ENCODE results near the gene SLC52A3. TPM values are rescaled to one million over a fixed set of nuclear protein-coding genes. Genes with fewer than 3 reads are reported as not detected.
"Not testable (repeated sequence)": the region's sequence is repeated elsewhere in the genome, so short reads cannot be mapped to it uniquely, and the experiment has no call there.

Gene SLC52A3
- polyA plus RNA-seq, 4 donors, result 8.5 to 22.1 (median 14.7) TPM

DNA sequence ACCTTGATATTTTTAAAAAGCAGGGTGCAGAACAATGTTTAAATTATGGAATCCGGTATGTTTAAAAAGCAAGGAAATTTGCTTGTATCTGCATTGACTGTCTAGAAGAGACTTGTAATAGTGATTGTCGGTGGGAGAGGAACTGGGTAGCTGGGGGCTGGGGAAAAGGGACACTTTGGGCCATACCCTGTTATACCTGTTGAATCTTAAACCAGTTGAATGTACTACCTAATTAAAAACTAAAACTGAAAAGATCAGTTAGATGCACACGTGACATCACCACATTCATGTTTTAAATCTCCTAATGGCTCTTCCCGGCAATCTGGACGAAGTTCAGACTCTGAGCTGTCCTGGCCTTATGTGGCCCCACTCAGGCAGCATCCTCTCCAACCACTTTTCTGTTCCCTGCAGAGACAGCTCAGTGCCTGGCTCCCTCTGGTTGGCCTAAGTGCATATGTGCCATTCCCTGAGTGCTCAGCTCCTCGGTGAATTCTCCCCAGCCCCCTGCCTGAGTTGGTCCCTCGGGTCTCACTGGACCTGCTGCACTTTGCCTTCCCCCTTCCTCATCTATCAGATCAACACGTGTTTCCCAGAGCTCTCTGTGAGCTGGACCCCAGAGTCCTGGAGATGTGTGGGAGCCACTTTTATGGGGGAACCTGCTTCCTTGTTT lies 36.3 kb downstream of the SLC52A3 start:
- peaks cover 9 to 26% (median 12%) of the 10 kb centered on the region in 3 donors for H3K27me3 ChIP-seq (ENCODE audit: control insufficient read depth in 3 of 3, insufficient read depth in 3 of 3, low read length in 3 of 3)
- H3K4me1 ChIP-seq (ENCODE audit: control insufficient read depth in 3 of 3, insufficient read depth in 2 of 3, low read depth in 1 of 3, low read length in 2 of 3), result peaks cover 0 to 3% (median 0%) of the 10 kb centered on the region in 3 donors

GRCh38 chr20:730005-730404 lies 38.3 kb downstream of the SLC52A3 start:
- Histone ChIP-seq H3K27me3 (ENCODE audit: control insufficient read depth in 3 of 3, insufficient read depth in 3 of 3, low read length in 3 of 3) (peaks cover 9 to 43% (median 21%) of the 10 kb centered on the region in 3 donors), H3K9me3 (ENCODE audit: control insufficient read depth in 2 of 2, insufficient read depth in 1 of 2, low read depth in 1 of 2, low read length in 1 of 2) (no peaks in the 10 kb centered on the region)
- WGBS, 3 donors, result 88 to 91% (median 88%) methylated on average over 3 of the region's 3 CpGs

More for the DNA sequence above, 36.3 kb downstream of the SLC52A3 start:
- DNase-seq (no peak), FAIRE-seq (no peak)
- H3K9me3 ChIP-seq (ENCODE audit: control insufficient read depth in 2 of 2, insufficient read depth in 1 of 2, low read depth in 1 of 2, low read length in 1 of 2), result no peaks in the 10 kb centered on the region
- 57 to 65% (median 64%) methylated on average over 8 of the region's 8 CpGs for WGBS, 3 donors
- no peaks in the 10 kb centered on the region for H3K36me3 ChIP-seq (ENCODE audit: control insufficient read depth in 3 of 3, insufficient read depth in 2 of 3, low read depth in 1 of 3, low read length in 3 of 3)
- H3K27ac ChIP-seq (ENCODE audit: low read depth in 1 of 3, low read length in 2 of 3), result no peak overlapping the region
- H3K4me3 ChIP-seq (ENCODE audit: low read depth in 1 of 3, low read length in 3 of 3), result no peak overlapping the region

DNA sequence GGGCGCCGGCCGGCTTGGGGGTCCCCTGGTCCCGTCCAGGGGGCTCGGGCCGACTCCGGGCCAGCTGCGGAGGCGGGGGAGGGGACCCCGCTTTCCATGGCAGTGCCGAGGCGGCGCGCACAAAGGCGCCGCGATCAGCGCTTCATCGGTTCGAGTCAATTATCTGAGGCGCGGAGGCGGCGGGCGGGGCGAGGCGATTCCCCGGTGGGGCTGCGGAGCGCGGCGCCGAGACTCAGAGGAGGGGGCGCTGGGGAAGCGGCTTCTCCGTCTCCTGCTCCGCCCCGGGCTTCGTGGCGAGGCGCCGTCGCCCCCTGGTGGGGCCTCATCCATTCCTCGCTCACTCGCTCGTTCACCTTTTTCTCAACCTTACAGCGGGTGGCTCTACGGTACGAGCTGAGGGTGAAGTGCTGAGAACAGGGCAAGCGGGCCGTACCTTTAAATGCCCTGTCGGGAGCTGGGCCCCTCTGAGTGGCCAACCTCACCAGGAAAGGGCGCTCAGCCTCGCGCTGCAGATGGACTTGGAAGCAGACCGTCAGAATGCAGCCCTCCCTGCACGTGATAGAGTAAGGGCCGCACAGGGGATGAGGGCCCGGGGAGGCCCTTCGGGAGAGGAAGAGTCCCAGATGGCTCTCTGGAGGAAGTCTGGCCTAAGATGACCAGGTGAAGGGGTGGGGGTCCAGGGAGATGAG lies 39.9 kb downstream of the SLC52A3 start:
- Histone ChIP-seq H3K4me3 (ENCODE audit: low read depth in 1 of 3, low read length in 3 of 3) (peak overlapping the region in 1 of 3 donors; percentile 35), H3K9me3 (ENCODE audit: control insufficient read depth in 2 of 2, insufficient read depth in 1 of 2, low read depth in 1 of 2, low read length in 1 of 2) (no peaks in the 10 kb centered on the region), H3K27me3 (ENCODE audit: control insufficient read depth in 3 of 3, insufficient read depth in 3 of 3, low read length in 3 of 3) (peaks cover 9 to 51% (median 23%) of the 10 kb centered on the region in 3 donors), H3K36me3 (ENCODE audit: control insufficient read depth in 3 of 3, insufficient read depth in 2 of 3, low read depth in 1 of 3, low read length in 3 of 3) (no peaks in the 10 kb centered on the region), H3K4me1 (ENCODE audit: control insufficient read depth in 3 of 3, insufficient read depth in 2 of 3, low read depth in 1 of 3, low read length in 2 of 3) (peaks cover 0 to 3% (median 0%) of the 10 kb centered on the region in 3 donors), H3K27ac (ENCODE audit: low read depth in 1 of 3, low read length in 2 of 3) (no peak overlapping the region)
- peak in 1 of 2 donors; percentile 74 for DNase-seq
- FAIRE-seq, result no peak
- WGBS, 3 donors, result 2 to 5% (median 3%) methylated on average over 36 to 60 of the region's 60 CpGs

More at GRCh38 chr20:730005-730404, 38.3 kb downstream of the SLC52A3 start:
- H3K27ac ChIP-seq (ENCODE audit: low read depth in 1 of 3, low read length in 2 of 3), result no peak overlapping the region
- DNase-seq, result no peak
- peaks cover 0 to 3% (median 0%) of the 10 kb centered on the region in 3 donors for H3K4me1 ChIP-seq (ENCODE audit: control insufficient read depth in 3 of 3, insufficient read depth in 2 of 3, low read depth in 1 of 3, low read length in 2 of 3)
- H3K4me3 ChIP-seq (ENCODE audit: low read depth in 1 of 3, low read length in 3 of 3), result no peak overlapping the region
- no peak for FAIRE-seq
- H3K36me3 ChIP-seq (ENCODE audit: control insufficient read depth in 3 of 3, insufficient read depth in 2 of 3, low read depth in 1 of 3, low read length in 3 of 3), result no peaks in the 10 kb centered on the region

DNA sequence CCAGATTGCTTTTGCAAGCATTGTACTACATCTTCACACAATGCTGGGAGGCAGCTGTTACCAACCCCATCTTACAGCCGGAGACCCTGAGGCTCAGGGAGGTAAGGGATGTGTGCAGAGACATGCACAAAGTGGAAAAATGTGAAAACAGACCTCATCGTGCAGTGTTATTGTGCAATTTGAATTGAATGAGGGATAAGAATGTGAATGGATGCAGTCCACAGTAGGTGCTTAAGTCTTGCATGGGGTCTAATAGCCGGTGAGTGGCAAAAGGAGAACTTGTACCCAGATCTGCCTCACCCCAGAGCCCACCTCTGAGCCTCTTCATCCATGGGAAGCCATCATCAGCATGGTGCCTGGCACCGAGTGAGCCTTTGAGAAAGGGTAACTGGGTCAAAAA lies 42.1 kb downstream of the SLC52A3 start:
- FAIRE-seq (no peak), DNase-seq (no peak)
- peaks cover 0 to 3% (median 0%) of the 10 kb centered on the region in 3 donors for H3K4me1 ChIP-seq (ENCODE audit: control insufficient read depth in 3 of 3, insufficient read depth in 2 of 3, low read depth in 1 of 3, low read length in 2 of 3)
- no peak overlapping the region for H3K27ac ChIP-seq (ENCODE audit: low read depth in 1 of 3, low read length in 2 of 3)
- 70 to 74% (median 72%) methylated on average over 4 of the region's 4 CpGs for WGBS, 3 donors
- H3K9me3 ChIP-seq (ENCODE audit: control insufficient read depth in 2 of 2, insufficient read depth in 1 of 2, low read depth in 1 of 2, low read length in 1 of 2), result peaks cover 0 to 2% of the 10 kb centered on the region in 2 donors
- no peak overlapping the region for H3K4me3 ChIP-seq (ENCODE audit: low read depth in 1 of 3, low read length in 3 of 3)
- peaks cover 9 to 52% (median 24%) of the 10 kb centered on the region in 3 donors for H3K27me3 ChIP-seq (ENCODE audit: control insufficient read depth in 3 of 3, insufficient read depth in 3 of 3, low read length in 3 of 3)
- no peaks in the 10 kb centered on the region for H3K36me3 ChIP-seq (ENCODE audit: control insufficient read depth in 3 of 3, insufficient read depth in 2 of 3, low read depth in 1 of 3, low read length in 3 of 3)

DNA sequence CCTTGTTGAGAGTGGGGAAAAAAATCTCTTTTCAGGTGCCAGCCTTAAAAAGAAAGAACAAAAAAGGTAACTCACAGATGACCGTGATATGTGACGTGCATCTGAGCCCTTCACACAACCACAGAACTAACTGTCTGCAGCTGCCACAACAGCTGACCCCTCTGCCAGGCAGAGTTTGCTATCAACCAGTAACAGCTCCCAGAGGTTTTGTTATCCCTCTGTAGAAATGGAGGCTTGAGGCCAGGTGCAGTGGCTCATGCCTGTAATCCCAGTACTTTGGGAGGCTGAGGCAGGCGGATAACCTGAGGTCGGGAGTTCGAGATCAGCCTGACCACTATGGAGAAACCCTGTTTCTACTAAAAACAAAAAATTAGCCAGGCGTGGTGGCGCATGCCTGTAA lies 42.8 kb downstream of the SLC52A3 start:
- Histone ChIP-seq H3K27ac (ENCODE audit: low read depth in 1 of 3, low read length in 2 of 3) (no peak overlapping the region), H3K4me3 (ENCODE audit: low read depth in 1 of 3, low read length in 3 of 3) (no peak overlapping the region), H3K36me3 (ENCODE audit: control insufficient read depth in 3 of 3, insufficient read depth in 2 of 3, low read depth in 1 of 3, low read length in 3 of 3) (no peaks in the 10 kb centered on the region), H3K9me3 (ENCODE audit: control insufficient read depth in 2 of 2, insufficient read depth in 1 of 2, low read depth in 1 of 2, low read length in 1 of 2) (peaks cover 0 to 2% of the 10 kb centered on the region in 2 donors), H3K4me1 (ENCODE audit: control insufficient read depth in 3 of 3, insufficient read depth in 2 of 3, low read depth in 1 of 3, low read length in 2 of 3) (peaks cover 0 to 3% (median 0%) of the 10 kb centered on the region in 3 donors), H3K27me3 (ENCODE audit: control insufficient read depth in 3 of 3, insufficient read depth in 3 of 3, low read length in 3 of 3) (peaks cover 9 to 55% (median 24%) of the 10 kb centered on the region in 3 donors)
- no peak for FAIRE-seq
- WGBS, 3 donors, result 84 to 87% (median 86%) methylated on average over 7 of the region's 7 CpGs
- DNase-seq, result no peak

DNA sequence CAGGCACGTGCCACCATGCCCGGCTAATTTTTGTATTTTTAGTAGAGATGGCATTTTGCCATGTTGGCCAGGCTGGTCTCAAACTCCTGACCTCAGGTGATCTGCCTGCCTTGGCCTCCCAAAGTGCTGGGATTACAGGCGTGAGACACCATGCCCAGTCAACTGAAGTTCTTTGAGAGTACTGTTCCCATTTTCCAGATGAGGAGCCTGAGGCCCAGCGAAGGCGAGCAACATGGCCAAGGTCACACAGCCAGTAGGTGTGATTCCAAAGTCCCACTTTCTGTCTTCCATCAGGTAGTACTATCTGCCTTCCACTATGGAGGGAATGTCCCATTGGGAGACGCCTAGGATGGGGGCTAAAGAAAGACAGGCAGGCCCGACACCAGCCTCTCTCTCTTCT lies 43.5 kb downstream of the SLC52A3 start:
- not testable (repeated sequence) for H3K4me3 ChIP-seq (ENCODE audit: low read depth in 1 of 3, low read length in 3 of 3); H3K4me1 ChIP-seq (ENCODE audit: control insufficient read depth in 3 of 3, insufficient read depth in 2 of 3, low read depth in 1 of 3, low read length in 2 of 3); FAIRE-seq; H3K27ac ChIP-seq (ENCODE audit: low read depth in 1 of 3, low read length in 2 of 3); H3K36me3 ChIP-seq (ENCODE audit: control insufficient read depth in 3 of 3, insufficient read depth in 2 of 3, low read depth in 1 of 3, low read length in 3 of 3); DNase-seq; H3K9me3 ChIP-seq (ENCODE audit: control insufficient read depth in 2 of 2, insufficient read depth in 1 of 2, low read depth in 1 of 2, low read length in 1 of 2)
- peaks cover 9 to 56% (median 29%) of the 10 kb centered on the region in 3 donors for H3K27me3 ChIP-seq (ENCODE audit: control insufficient read depth in 3 of 3, insufficient read depth in 3 of 3, low read length in 3 of 3)
- 71 to 87% (median 78%) methylated on average over 7 of the region's 7 CpGs for WGBS, 3 donors

DNA sequence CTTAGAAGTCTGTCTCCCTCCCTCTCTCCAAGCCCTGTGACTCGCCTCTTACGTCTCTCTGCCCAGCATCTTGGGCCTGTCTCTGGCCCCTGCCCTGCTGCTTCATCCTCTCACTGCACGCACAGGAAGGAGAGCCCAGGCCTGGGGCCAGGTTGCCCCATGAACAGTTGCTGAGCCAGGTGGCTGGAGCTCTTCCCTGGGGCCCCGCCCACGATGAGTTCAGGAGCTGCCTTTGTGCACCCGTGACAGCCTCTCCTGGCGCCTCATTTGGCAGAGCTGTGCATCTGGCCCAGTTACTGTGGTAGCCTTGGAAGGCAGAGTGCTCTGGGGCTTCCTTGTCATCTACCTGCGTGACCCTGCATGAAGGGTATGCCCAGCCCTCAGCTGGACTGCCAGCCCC lies 44.5 kb downstream of the SLC52A3 start:
- peaks cover 9 to 49% (median 26%) of the 10 kb centered on the region in 3 donors for H3K27me3 ChIP-seq (ENCODE audit: control insufficient read depth in 3 of 3, insufficient read depth in 3 of 3, low read length in 3 of 3)

DNA sequence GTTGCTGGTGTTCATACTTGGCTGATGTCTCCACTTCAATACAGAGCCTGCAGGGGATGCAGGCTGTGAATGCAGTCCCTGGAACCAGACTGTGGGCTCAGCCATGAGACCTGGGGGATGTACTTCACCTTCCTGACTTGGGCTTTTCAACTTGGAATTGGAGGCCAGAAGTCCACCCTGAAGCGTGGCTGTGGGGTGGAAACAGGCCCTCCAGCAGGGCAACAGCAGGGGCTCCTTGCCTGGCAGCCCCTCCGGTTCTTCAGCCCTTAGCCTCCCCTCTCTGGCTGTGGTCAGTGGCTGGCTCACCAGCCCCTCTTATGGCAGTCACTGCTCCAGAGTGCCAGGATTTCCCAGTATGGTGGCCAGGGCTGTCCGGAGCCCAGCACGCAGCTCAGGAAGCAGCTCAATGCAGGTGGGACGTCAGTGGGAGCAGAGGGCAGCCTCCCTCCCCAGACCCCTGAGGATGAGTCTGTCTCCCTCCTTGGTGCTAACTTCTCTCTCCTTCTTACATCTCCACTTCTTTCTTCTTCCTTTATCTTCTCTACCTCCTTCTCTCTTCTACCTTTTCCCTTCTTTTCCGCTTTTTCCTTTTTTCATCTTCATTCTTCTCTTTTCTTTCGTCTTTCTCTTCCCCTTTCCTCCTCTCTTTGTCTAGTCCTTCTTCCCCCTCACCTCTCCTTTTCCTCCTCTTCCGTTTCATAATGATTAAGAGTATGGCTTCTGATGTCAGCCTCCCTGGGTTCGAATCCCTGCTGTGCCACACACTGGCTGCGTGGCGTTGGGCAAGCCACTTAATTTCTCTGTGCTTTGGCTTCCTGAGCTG lies 45.3 kb downstream of the SLC52A3 start:
- 80 to 87% (median 86%) methylated on average over 10 to 11 of the region's 11 CpGs for WGBS, 3 donors
- H3K4me3 ChIP-seq (ENCODE audit: low read depth in 1 of 3, low read length in 3 of 3), result no peak overlapping the region
- no peak for FAIRE-seq
- no peak for DNase-seq
- H3K9me3 ChIP-seq (ENCODE audit: control insufficient read depth in 2 of 2, insufficient read depth in 1 of 2, low read depth in 1 of 2, low read length in 1 of 2), result peaks cover 0 to 2% of the 10 kb centered on the region in 2 donors
- no peaks in the 10 kb centered on the region for H3K36me3 ChIP-seq (ENCODE audit: control insufficient read depth in 3 of 3, insufficient read depth in 2 of 3, low read depth in 1 of 3, low read length in 3 of 3)
- peaks cover 1 to 45% (median 24%) of the 10 kb centered on the region in 3 donors for H3K27me3 ChIP-seq (ENCODE audit: control insufficient read depth in 3 of 3, insufficient read depth in 3 of 3, low read length in 3 of 3)
- H3K27ac ChIP-seq (ENCODE audit: low read depth in 1 of 3, low read length in 2 of 3), result no peak overlapping the region
- no peaks in the 10 kb centered on the region for H3K4me1 ChIP-seq (ENCODE audit: control insufficient read depth in 3 of 3, insufficient read depth in 2 of 3, low read depth in 1 of 3, low read length in 2 of 3)

More for the DNA sequence above, 44.5 kb downstream of the SLC52A3 start:
- Histone ChIP-seq H3K36me3 (ENCODE audit: control insufficient read depth in 3 of 3, insufficient read depth in 2 of 3, low read depth in 1 of 3, low read length in 3 of 3) (no peaks in the 10 kb centered on the region), H3K27ac (ENCODE audit: low read depth in 1 of 3, low read length in 2 of 3) (no peak overlapping the region), H3K4me1 (ENCODE audit: control insufficient read depth in 3 of 3, insufficient read depth in 2 of 3, low read depth in 1 of 3, low read length in 2 of 3) (peaks cover 0 to 3% (median 0%) of the 10 kb centered on the region in 3 donors), H3K4me3 (ENCODE audit: low read depth in 1 of 3, low read length in 3 of 3) (no peak overlapping the region), H3K9me3 (ENCODE audit: control insufficient read depth in 2 of 2, insufficient read depth in 1 of 2, low read depth in 1 of 2, low read length in 1 of 2) (peaks cover 0 to 2% of the 10 kb centered on the region in 2 donors)
- 29 to 51% (median 40%) methylated on average over 8 of the region's 8 CpGs for WGBS, 3 donors
- FAIRE-seq, result no peak
- DNase-seq, result no peak
